DMS 273 (cell line): ENCODE data around the gene AKT2.
A peak's percentile ranks its signal among the peaks of the same experiment; 100 is the strongest.
"Not testable (repeated sequence)": the region's sequence is repeated elsewhere in the genome, so short reads cannot be mapped to it uniquely, and the experiment has no call there.

ENCODE experiments used
- DNase-seq: peaks from one replicate; lab custom pipeline; 2025; ENCODE audit not compliant: unreplicated experiment; lab: John Stamatoyannopoulos, UW

Gene AKT2

GRCh38 chr19:40284501-40285352, at the start of gene AKT2:
AKT2 (minus strand) TSS chr19:40285345; CDS start chr19:40265267, 20,078 bp downstream.
- peak; percentile 94 for DNase-seq

- not testable (repeated sequence) for DNase-seq
Measured at GRCh38 chr19:40333083-40333482, 47.9 kb upstream of the AKT2 start.

GRCh38 chr19:40332669-40333068, 47.5 kb upstream of the AKT2 start:
- no peak for DNase-seq

GRCh38 chr19:40331052-40331451, 45.9 kb upstream of the AKT2 start:
- DNase-seq: no peak

- DNase-seq: no peak
Measured at GRCh38 chr19:40326201-40326600, 41.1 kb upstream of the AKT2 start.

GRCh38 chr19:40323705-40324104, 38.6 kb upstream of the AKT2 start:
- no peak for DNase-seq

GRCh38 chr19:40322951-40323615, 37.9 kb upstream of the AKT2 start:
- DNase-seq: no peak

- DNase-seq: no peak
Measured at GRCh38 chr19:40322271-40322610, 37.1 kb upstream of the AKT2 start.

GRCh38 chr19:40321566-40322270, 36.6 kb upstream of the AKT2 start:
- no peak for DNase-seq

GRCh38 chr19:40321076-40321475, 35.9 kb upstream of the AKT2 start:
- no peak for DNase-seq

- no peak for DNase-seq
Measured at GRCh38 chr19:40320558-40320935, 35.4 kb upstream of the AKT2 start.

GRCh38 chr19:40317338-40317737, 32.2 kb upstream of the AKT2 start:
- no peak for DNase-seq

- no peak for DNase-seq
Measured at GRCh38 chr19:40315812-40316470, 30.8 kb upstream of the AKT2 start.

- DNase-seq: no peak
Measured at GRCh38 chr19:40314656-40315055, 29.5 kb upstream of the AKT2 start.

GRCh38 chr19:40313229-40313983, 28.3 kb upstream of the AKT2 start:
- DNase-seq: no peak

- DNase-seq: no peak
Measured at GRCh38 chr19:40312533-40312932, 27.4 kb upstream of the AKT2 start.

GRCh38 chr19:40309666-40310065, 24.5 kb upstream of the AKT2 start:
- no peak for DNase-seq

GRCh38 chr19:40305403-40305802, 20.3 kb upstream of the AKT2 start:
- peak; percentile 91 for DNase-seq

GRCh38 chr19:40304306-40304705, 19.2 kb upstream of the AKT2 start:
- peak; percentile 20 for DNase-seq

GRCh38 chr19:40303765-40304164, 18.6 kb upstream of the AKT2 start:
- no peak for DNase-seq
